Measurements from ENCODE around the gene GRM5.

GRM5 gene

DNA sequence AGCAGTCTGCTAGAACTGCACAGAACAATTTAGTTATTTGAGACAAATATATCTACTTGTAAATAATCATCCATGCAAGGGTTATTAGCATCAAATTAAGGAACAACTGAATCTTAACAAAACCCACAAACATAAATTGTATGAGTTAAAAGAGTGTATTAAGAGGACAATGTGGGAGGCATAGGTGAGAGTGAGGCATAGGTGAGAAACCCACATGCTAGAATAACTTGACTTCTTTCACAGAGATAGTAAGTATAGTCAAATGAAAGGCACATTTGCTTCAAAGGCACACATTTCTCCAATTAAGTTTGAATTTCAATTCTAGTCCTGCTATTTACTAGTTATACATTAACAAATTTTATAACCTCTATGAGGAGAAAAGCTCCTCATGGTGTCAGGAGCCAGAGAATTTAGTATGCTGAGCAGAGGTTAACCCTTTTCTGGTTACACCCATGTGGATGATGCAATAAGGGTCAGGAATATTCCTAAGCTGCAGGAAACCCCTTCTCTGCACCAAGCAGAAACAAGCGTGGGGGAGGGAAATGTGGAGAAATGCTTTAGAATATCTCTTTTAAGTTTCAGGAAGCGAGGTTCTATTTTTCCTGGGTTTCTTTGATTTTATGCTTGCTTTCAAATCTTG lies 264.2 kb downstream of the GRM5 start:
- Histone ChIP-seq H3K27ac (ENCODE audit: low read depth, low read length) (0 out of 2 replicates have a peak overlapping the region, but pooled peaks have one; percentile 11), H3K4me1 (ENCODE audit: control insufficient read depth, insufficient read depth, low read length) (no peaks in the 10 kb centered on the region), H3K36me3 (ENCODE audit: control insufficient read depth, insufficient read depth, low read length) (no peaks in the 10 kb centered on the region)

DNA sequence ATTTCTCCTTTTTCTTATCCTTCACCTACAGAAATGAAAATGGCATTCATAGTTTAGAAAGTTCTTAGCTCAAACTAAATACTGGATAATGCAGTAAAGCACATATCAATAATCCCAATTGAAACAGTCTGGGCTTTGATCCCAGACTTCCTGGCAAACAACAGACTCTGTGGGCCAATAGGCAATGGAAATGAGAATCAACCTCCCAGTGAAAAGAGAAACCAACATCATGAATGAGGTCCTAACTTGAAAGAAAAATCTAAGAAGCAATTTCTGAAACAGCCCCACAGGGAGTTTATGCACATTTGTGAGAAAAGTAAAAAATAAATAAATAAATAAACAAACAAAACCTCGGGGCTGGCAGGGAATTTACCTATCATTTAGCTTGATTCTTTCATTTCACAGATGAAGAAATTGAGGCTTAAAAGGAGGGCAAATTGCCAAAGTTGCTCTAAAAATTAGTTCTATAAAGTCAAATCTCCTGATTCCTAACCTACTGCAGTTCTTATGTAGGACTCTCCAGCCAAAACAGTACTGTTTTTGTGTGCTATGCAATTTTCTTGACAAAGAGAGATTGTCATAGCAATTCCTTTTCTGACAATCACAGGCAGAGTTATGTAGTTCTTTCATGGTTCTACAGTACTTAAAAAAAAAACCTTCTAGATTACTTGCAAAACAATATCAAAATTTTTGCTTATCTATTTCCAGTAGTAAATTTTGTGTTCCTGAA lies 265.8 kb downstream of the GRM5 start:
- Histone ChIP-seq H3K27ac (ENCODE audit: low read depth, low read length) (no peak overlapping the region), H3K4me1 (ENCODE audit: control insufficient read depth, insufficient read depth, low read length) (no peaks in the 10 kb centered on the region), H3K9ac (ENCODE audit: low read length) (no peak overlapping the region), H3K4me3 (ENCODE audit: low read depth, low read length) (no peak overlapping the region), H3K36me3 (ENCODE audit: control insufficient read depth, insufficient read depth, low read length) (no peaks in the 10 kb centered on the region), H3K9me3 (ENCODE audit: control insufficient read depth, insufficient read depth, low read depth, low read length) (no peaks in the 10 kb centered on the region), H3K27me3 (ENCODE audit: control insufficient read depth, insufficient read depth, low read length) (no peaks in the 10 kb centered on the region)

More for the DNA sequence above, 264.2 kb downstream of the GRM5 start:
- H3K9ac ChIP-seq (ENCODE audit: low read length) = no peak overlapping the region
- H3K27me3 ChIP-seq (ENCODE audit: control insufficient read depth, insufficient read depth, low read length) = no peaks in the 10 kb centered on the region
- no peaks in the 10 kb centered on the region for H3K9me3 ChIP-seq (ENCODE audit: control insufficient read depth, insufficient read depth, low read depth, low read length)
- H3K4me3 ChIP-seq (ENCODE audit: low read depth, low read length) = no peak overlapping the region

DNA sequence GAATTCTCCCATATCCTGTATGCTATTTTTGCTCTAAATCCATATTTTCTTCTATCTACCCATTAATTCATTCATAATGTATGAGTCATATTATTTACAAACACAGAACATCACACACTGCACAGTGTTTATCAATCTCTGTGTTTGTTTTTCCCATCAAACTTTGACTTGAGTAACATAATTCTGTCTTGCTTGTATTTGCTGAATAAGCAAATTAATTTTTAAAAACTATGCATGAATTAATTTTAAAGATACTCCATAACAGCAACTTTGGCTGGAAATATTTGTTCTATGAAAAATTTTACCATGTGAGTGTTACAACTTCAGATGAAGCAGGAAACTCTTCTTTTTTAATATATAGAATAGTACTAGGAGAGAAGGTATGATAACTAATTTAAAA lies 275.6 kb downstream of the GRM5 start:
- Histone ChIP-seq H3K9ac (ENCODE audit: low read length) (no peak overlapping the region), H3K9me3 (ENCODE audit: control insufficient read depth, insufficient read depth, low read depth, low read length) (no peaks in the 10 kb centered on the region), H3K27me3 (ENCODE audit: control insufficient read depth, insufficient read depth, low read length) (no peaks in the 10 kb centered on the region), H3K27ac (ENCODE audit: low read depth, low read length) (no peak overlapping the region), H3K36me3 (ENCODE audit: control insufficient read depth, insufficient read depth, low read length) (no peaks in the 10 kb centered on the region), H3K4me1 (ENCODE audit: control insufficient read depth, insufficient read depth, low read length) (no peaks in the 10 kb centered on the region), H3K4me3 (ENCODE audit: low read depth, low read length) (no peak overlapping the region)

DNA sequence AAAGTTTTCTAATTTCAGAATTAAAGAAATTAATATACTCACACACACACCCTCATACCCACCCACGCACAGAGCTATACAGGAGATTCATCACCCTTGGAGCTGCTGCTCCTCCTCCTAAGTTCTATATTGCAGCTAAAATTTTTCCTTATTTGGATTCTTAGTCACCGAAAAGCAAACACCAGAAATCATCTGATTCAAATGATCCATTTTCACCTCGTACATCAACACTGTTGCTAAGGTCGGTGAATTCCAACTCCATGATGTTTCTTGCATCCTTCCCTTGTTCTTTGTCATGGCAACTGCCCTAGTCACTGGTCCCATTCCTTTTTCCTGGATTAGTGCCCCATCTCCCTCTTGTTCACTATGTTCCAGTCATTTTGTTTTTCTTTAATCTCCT lies 286.2 kb downstream of the GRM5 start:
- H3K36me3 ChIP-seq (ENCODE audit: control insufficient read depth, insufficient read depth, low read length) = no peaks in the 10 kb centered on the region
- no peaks in the 10 kb centered on the region for H3K4me1 ChIP-seq (ENCODE audit: control insufficient read depth, insufficient read depth, low read length)
- no peak overlapping the region for H3K9ac ChIP-seq (ENCODE audit: low read length)
- H3K27ac ChIP-seq (ENCODE audit: low read depth, low read length) = no peak overlapping the region
- no peaks in the 10 kb centered on the region for H3K27me3 ChIP-seq (ENCODE audit: control insufficient read depth, insufficient read depth, low read length)
- no peak overlapping the region for H3K4me3 ChIP-seq (ENCODE audit: low read depth, low read length)
- peaks cover 3% of the 10 kb centered on the region; the same call in 1 of the 2 replicates for H3K9me3 ChIP-seq (ENCODE audit: control insufficient read depth, insufficient read depth, low read depth, low read length)

DNA sequence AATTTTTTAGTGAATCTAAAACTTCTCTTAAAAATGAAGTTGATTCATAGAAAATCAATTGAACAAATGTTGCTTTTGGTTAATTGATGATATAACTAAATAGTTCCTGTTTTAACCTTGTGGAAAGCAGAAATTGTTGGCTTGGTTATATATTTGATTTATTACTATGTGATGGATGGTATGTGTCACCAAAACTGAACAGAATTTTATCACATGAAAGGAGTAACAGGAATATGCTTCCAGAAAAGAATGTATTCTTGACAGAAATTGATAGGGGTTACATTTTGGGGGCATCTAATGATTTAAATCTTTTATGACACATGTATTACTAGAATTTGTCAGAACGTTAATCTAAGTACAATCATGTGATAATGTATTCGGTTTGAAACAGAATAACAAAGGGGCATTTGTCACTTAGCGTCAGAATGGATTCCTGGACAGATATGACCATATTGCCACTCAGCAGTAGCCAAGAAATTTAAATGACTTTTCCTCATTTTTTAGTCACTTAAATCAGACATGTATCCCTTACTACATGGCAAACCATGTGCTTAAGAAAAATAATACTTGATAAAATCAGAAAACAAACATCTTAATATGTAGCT lies 295.2 kb downstream of the GRM5 start:
- Histone ChIP-seq H3K27ac (ENCODE audit: low read depth, low read length) (no peak overlapping the region), H3K9me3 (ENCODE audit: control insufficient read depth, insufficient read depth, low read depth, low read length) (no peaks in the 10 kb centered on the region), H3K4me3 (ENCODE audit: low read depth, low read length) (no peak overlapping the region), H3K4me1 (ENCODE audit: control insufficient read depth, insufficient read depth, low read length) (no peaks in the 10 kb centered on the region), H3K36me3 (ENCODE audit: control insufficient read depth, insufficient read depth, low read length) (no peaks in the 10 kb centered on the region), H3K9ac (ENCODE audit: low read length) (no peak overlapping the region), H3K27me3 (ENCODE audit: control insufficient read depth, insufficient read depth, low read length) (no peaks in the 10 kb centered on the region)

DNA sequence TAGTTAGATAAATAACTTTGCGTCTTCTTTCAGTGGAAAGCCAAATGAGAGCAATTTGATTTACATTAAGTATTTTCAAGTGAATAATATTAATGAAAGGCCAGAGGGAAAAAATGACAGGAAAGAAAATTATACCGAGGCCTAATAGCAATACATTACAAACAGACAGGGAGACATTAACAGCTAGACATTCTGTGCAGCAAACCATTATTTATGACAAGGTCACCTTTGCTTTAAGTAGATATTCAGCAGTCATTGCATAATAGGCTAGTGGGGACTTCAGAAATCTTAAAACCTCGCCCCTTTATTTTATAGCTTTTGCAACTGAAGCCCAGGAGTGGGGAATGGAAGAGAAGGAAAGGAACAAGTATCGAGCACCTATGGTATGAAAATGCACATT lies 321.6 kb downstream of the GRM5 start:
- H3K4me1 ChIP-seq (ENCODE audit: control insufficient read depth, insufficient read depth, low read length) = no peaks in the 10 kb centered on the region
- no peaks in the 10 kb centered on the region for H3K9me3 ChIP-seq (ENCODE audit: control insufficient read depth, insufficient read depth, low read depth, low read length)
- H3K27ac ChIP-seq (ENCODE audit: low read depth, low read length) = no peak overlapping the region
- H3K9ac ChIP-seq (ENCODE audit: low read length) = no peak overlapping the region
- no peak overlapping the region for H3K4me3 ChIP-seq (ENCODE audit: low read depth, low read length)
- no peaks in the 10 kb centered on the region for H3K27me3 ChIP-seq (ENCODE audit: control insufficient read depth, insufficient read depth, low read length)
- no peaks in the 10 kb centered on the region for H3K36me3 ChIP-seq (ENCODE audit: control insufficient read depth, insufficient read depth, low read length)

DNA sequence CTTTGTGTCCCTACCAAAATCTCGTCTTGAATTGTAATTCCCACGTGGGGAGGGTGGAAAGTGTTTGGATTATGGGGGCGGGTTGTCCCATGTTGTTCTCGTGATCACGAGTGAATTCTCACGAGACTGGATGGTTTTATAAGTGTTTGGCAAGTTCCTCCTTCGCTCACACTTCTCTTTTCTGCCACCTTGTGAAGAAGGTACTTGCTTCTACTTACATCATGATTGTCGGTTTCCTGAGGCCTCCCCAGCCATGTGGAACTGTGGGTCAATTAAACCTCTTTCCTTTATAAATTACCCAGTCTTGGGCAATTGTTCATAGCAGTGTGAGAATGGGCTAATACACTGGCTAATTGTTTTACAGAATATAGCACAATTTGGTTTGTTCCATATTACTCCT lies 326.3 kb downstream of the GRM5 start:
- H3K36me3 ChIP-seq (ENCODE audit: control insufficient read depth, insufficient read depth, low read length) = no peaks in the 10 kb centered on the region
- no peaks in the 10 kb centered on the region for H3K4me1 ChIP-seq (ENCODE audit: control insufficient read depth, insufficient read depth, low read length)
- H3K9ac ChIP-seq (ENCODE audit: low read length) = no peak overlapping the region
- H3K27me3 ChIP-seq (ENCODE audit: control insufficient read depth, insufficient read depth, low read length) = no peaks in the 10 kb centered on the region
- no peak overlapping the region for H3K27ac ChIP-seq (ENCODE audit: low read depth, low read length)
- H3K9me3 ChIP-seq (ENCODE audit: control insufficient read depth, insufficient read depth, low read depth, low read length) = no peaks in the 10 kb centered on the region
- H3K4me3 ChIP-seq (ENCODE audit: low read depth, low read length) = no peak overlapping the region

DNA sequence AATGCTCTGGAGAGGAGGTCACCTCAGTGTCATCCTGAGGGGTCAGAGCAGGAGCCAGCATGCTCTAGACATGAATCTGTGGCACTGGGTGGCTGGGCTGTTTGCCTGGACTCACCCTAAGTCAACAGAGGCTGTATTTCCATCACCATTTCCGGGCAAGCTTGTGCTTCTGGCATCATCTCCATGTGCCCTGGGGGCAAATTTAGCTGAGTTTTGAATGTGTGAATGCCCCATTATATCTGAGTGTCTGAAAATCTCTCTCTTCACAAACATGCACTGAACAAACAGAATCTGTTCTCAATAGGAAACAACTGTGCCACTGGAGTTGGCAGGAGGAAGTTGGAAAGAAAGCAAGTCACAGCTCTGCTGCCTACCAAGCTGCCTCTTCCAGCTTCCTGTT lies 356.2 kb downstream of the GRM5 start:
- Histone ChIP-seq H3K4me3 (ENCODE audit: low read depth, low read length) (no peak overlapping the region), H3K4me1 (ENCODE audit: control insufficient read depth, insufficient read depth, low read length) (no peaks in the 10 kb centered on the region; the same call in 1 of the 2 replicates), H3K9ac (ENCODE audit: low read length) (no peak overlapping the region), H3K27me3 (ENCODE audit: control insufficient read depth, insufficient read depth, low read length) (no peaks in the 10 kb centered on the region), H3K9me3 (ENCODE audit: control insufficient read depth, insufficient read depth, low read depth, low read length) (no peaks in the 10 kb centered on the region), H3K27ac (ENCODE audit: low read depth, low read length) (no peak overlapping the region), H3K36me3 (ENCODE audit: control insufficient read depth, insufficient read depth, low read length) (no peaks in the 10 kb centered on the region)

DNA sequence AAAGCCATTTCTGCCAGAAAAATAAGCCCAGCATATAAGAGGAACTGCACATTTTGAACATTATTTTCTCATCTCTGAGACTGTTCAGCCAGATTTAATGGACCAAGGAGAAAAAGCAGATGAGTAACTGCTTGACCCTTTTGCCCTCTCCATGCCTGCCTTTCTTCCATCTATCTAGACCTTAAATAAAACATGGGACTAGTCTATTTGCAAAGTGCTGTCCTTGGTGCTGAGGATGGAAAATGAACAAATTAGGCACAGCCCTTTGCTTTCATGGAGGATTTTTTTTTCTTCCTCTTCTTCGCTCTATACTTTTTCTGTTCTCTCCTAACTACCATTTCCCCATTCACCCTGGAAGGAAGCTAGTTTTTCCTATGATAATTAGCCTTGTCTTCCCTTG lies 361.3 kb downstream of the GRM5 start:
- H3K27ac ChIP-seq (ENCODE audit: low read depth, low read length) = no peak overlapping the region
- no peak overlapping the region for H3K4me3 ChIP-seq (ENCODE audit: low read depth, low read length)
- H3K9me3 ChIP-seq (ENCODE audit: control insufficient read depth, insufficient read depth, low read depth, low read length) = no peaks in the 10 kb centered on the region
- no peaks in the 10 kb centered on the region for H3K36me3 ChIP-seq (ENCODE audit: control insufficient read depth, insufficient read depth, low read length)
- H3K27me3 ChIP-seq (ENCODE audit: control insufficient read depth, insufficient read depth, low read length) = no peaks in the 10 kb centered on the region
- no peak overlapping the region for H3K9ac ChIP-seq (ENCODE audit: low read length)
- H3K4me1 ChIP-seq (ENCODE audit: control insufficient read depth, insufficient read depth, low read length) = no peaks in the 10 kb centered on the region

DNA sequence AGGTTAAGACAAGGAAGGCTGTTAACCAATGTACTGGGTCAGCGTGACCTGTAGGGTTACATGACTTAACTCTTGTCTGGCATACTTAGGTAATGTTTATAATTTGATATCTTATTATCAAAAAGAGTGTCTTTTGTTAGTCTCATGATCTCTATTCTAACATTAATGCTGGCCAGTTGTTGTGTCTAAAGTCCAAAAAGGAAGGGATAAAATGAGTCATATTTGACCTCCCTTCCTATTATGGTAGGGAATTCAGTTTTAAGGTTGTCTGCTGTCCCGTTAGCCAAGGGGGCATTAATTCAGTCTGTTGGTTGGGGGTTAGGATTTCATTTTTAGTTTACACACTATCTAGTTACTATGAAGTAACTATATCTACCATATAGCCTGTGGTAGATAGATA lies 364.0 kb downstream of the GRM5 start:
- no peaks in the 10 kb centered on the region for H3K4me1 ChIP-seq (ENCODE audit: control insufficient read depth, insufficient read depth, low read length)
- H3K36me3 ChIP-seq (ENCODE audit: control insufficient read depth, insufficient read depth, low read length) = no peaks in the 10 kb centered on the region
- no peaks in the 10 kb centered on the region for H3K9me3 ChIP-seq (ENCODE audit: control insufficient read depth, insufficient read depth, low read depth, low read length)
- H3K9ac ChIP-seq (ENCODE audit: low read length) = no peak overlapping the region
- no peaks in the 10 kb centered on the region for H3K27me3 ChIP-seq (ENCODE audit: control insufficient read depth, insufficient read depth, low read length)
- H3K4me3 ChIP-seq (ENCODE audit: low read depth, low read length) = no peak overlapping the region
- H3K27ac ChIP-seq (ENCODE audit: low read depth, low read length) = no peak overlapping the region

DNA sequence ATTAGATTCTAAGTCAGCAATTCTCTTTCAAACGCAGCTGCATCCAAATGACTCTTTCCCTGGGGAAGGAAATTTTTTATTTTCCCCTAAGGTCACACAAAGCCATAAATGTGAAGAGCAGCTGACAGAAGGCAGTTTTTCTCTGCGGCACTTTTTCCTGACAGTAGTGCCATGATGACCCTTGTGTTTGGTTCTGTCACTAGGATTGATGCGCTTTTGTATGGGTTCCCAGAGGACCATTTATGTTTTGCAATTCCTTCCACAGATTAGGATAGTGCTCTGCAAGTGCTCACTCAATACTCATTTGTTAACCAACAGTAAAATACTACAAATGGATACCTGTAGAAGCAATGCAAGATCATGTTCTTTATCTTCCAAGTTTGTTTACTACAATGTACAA lies 368.6 kb downstream of the GRM5 start:
- Histone ChIP-seq H3K27me3 (ENCODE audit: control insufficient read depth, insufficient read depth, low read length) (no peaks in the 10 kb centered on the region), H3K4me1 (ENCODE audit: control insufficient read depth, insufficient read depth, low read length) (no peaks in the 10 kb centered on the region; the same call in 1 of the 2 replicates), H3K9me3 (ENCODE audit: control insufficient read depth, insufficient read depth, low read depth, low read length) (no peaks in the 10 kb centered on the region), H3K27ac (ENCODE audit: low read depth, low read length) (no peak overlapping the region), H3K36me3 (ENCODE audit: control insufficient read depth, insufficient read depth, low read length) (no peaks in the 10 kb centered on the region), H3K9ac (ENCODE audit: low read length) (no peak overlapping the region), H3K4me3 (ENCODE audit: low read depth, low read length) (no peak overlapping the region)
